Stimulated activated CD4-positive, alpha-beta T cell treated with anti-CD3 and anti-CD28 coated beads, TNF-alpha, amount 100 ng/mL, for 4 hours (primary cell): ENCODE results near the gene OSBPL5.
"Not testable (repeated sequence)": the region's sequence is repeated elsewhere in the genome, so short reads cannot be mapped to it uniquely, and the experiment has no call there.

ENCODE experiments used
- DNase-seq, 3 experiments: peaks; one replicate each; pipeline ENCODE4 v3.0.0-alpha.2; 2020; ENCODE audit warnings: low read depth in 3 of 3

Gene OSBPL5

DNA sequence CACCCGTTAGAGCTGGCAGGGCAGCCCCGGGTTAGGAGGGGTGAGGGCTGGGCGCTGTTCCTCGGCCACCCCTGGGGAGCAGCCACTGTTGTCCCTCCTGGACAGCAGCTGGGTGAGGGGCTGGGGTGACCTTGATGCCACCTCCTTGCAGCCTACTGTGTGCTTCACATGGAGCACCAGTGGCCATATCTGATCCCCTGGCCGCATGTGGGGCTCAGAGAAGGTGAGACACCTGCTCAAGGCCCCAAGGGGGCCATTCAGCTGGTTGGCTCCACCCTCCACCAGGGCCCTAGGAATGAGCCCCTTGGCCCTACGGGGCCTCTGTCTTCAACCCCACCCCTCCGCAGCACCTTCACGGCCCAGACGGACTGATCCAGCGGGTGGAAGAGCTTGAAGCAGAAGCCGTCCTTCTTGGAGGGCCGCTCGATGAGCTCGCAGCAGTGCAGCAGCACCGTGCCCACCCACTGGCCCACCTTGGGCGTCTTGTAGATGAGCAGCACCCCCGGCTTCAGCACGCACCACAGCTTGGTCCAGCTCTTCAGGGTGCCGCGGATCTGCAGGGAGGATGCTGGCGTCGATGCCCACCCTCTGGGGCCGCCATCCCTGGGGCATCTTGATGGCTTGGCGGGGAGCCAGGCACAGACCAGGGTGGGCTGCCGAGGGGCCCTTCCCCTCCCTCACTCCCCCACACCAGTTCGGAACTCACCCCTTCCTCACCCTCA lies 44.9 kb downstream of the OSBPL5 start:
- DNase-seq = no peak

DNA sequence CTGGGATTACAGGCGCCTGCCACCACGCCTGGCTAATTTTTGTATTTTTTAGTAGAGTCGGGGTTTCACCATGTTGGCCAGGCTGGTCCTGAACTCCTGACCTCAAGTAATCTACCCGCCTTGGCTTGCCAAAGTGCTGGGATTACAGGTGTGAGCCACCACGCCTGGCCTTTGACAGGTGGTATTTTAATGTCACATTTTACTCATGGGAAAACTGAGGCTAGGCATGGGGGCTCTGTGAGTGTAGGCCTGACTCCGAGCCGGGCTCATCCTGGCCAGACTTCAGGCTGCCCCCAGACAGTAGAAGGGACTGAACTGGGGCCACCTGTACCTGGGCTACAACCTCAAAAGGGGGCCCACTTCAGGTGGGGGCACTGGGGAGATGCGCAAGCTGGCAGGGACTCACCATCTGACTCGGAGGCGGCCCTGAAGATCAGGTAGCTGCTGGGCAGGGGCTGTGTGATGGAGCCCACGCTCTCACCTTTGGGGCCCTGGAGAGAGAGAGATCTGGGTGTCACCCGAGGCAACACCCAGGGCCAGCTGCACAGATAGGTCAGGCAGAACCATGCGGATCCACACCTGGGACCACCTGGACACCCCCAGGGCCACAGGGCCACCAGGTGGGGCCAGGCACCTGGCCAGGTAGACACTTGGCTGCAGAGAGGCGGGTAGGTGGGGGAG lies 45.8 kb downstream of the OSBPL5 start:
- no peak for DNase-seq

GRCh38 chr11:3115321-3115720 lies 49.8 kb downstream of the OSBPL5 start:
- no peak for DNase-seq

DNA sequence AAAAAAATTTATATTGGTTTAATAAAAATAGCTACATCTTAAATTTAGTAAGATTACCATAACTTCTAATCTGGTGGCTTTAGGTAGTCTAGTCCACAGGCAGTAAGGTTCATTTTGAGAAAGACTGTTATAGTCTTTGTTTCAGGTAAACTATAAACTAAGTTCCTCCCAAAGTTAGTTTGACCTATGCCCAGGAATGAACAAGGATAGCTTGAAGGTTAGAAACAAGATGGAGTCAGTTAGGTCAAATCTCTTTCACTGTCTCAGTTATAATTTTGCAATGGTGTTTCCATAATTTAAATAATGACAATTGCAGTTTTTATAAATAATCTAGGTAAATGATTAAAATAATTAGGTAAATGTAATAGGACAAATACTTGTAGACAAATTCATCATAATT lies 51.4 kb downstream of the OSBPL5 start:
- not testable (repeated sequence) for DNase-seq

GRCh38 chr11:3111919-3112690 lies 53.0 kb downstream of the OSBPL5 start:
- no peak for DNase-seq

DNA sequence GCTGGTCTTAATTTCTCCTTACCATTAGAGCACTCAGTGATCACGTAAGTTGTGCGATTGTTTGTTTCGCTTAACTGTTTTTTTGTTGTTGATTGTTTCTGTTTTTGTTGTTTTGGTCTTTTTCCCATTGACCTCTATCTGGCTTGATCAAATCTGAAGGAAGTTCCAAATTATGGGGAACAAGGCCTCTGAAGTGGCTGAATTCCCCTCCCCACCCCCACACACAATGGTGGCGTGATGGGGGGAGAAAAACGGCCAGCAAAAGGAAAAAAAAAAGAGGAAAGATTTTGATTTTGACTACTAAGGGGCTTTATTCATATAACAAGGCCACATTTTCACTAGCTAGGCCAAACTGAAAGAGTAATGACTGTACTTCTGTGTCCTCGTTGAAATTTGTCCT lies 53.6 kb downstream of the OSBPL5 start:
- no peak for DNase-seq

DNA sequence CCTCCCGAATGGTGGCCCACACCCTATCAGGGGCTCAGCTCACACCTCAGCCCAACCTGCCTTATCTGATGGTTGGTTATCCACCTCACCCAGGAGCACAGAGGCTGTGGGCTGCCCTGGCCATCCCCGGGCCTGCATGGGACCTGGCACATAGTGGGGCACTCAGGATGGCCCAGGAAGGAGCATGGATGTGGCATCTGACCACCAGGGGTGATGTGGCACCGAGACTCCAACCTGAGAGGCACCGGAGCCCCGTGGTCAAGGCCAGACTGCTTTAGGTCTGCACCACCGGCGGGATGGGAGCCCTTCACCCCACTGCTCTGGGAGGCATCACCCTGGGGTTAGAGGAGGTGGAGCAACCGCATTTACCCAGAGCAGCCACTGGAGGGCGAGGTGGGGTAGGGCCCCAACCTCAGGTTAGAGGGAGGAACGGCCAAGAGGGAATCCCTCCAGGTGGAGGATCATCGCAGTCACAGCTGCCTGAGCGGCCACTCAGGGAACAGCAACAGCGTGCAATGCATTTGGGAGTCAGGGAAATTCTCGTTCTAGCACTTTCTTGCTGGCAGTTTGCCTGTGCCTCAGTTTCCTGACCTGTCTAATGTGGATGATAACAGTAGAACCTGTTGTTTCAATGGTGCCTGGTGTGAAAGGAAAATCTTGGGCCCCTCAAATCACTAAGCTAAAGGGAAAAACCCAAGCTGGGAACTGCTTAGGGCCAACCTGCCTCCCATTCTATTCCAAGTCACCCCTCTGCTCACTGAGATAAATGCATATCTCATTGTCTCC lies 55.0 kb downstream of the OSBPL5 start:
- no peak for DNase-seq

- DNase-seq = no peak
These were observed 55.7 kb downstream of the OSBPL5 start for GRCh38 chr11:3109434-3109833.

DNA sequence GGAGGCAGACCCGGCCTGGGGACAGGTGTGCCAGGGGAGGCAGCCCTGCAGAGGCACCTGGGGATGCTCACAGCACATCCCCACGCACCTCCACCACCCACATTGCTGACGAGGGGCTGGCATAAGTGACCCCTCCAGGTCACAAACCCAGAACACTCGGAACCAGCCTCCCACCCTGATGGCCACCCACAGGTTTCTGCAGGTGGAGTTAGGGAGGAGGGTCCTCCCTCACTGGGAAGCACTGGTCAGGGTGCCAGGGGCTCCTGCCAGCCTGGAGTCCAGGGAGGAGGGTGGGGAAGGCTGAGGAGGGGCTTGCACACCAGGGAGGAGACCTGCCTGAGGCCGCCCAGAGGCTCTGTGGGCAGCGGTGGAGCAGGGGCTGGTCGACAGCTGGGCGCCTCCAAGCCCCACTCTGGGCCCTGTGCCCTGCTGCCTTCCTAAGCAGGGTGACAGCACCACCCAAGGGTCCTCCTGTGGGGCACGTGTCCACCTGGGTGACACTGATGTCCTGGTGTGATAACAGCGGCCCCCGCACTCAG lies 56.9 kb downstream of the OSBPL5 start:
- DNase-seq = no peak

DNA sequence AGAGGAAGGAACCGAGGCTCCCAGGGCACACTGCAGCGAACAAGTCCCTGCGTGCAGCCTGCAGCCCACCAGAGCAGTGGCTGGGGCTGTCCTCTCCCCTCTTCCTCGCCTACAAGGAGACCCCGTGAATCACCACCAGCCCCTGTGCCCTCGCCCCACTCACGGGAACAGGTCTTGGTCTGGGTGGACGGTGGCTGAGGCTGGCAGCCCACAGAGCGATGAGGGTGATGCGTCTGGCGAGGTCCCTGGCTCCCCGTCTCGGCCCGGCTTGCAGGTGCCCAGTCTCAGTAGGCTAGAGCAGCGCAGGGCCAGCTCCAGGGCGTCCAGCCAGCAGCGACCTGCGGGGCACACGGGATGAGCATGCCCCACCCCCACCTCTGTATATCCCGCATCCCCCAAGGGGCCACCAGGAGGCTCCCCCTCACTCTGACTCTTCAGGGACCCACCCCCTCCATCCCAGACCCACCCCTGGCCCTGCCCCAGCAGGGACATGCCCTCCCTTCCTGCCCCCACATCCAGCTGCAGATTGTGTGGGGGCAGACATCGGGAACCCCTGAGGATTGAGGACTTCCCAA lies 57.4 kb downstream of the OSBPL5 start:
- DNase-seq = no peak

DNA sequence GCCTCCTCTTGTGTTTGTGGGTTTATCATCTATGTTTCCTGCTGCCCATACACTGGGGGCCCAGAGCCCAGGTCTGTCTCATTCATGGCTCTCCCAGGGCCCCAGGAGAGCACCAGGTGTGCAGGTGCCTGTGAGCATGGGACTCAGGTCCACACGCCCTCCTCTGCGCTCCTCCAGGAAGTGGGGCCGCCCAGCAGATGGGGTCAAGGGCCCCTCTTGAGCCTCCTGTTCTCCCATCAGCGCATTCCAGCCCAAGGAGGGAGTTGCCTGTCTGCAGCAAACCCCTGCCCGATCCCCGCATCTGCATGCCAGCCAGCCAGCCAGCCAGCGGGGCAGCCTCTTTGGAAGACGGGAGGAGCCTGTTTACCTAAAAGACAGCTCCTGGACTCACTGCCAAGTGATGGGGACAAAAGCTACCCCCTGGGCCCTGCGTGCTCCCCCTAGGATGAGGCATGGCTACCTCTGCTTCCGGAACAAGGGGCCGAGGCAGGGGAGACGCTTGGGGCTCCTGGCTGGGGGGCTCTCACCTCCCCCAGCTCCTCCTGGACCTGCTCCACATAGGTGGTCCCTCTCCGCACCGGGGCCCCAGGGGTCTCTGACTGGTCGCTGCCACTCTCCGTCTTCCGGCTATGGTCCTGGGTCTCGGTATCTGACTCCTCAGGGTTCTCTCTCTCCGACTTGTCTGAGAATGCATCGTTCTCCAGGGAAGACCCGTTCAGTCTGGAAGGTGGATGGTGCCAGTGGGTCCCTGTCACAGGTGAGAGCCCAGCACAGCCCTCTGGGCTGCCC lies 58.2 kb downstream of the OSBPL5 start:
- DNase-seq = no peak

DNA sequence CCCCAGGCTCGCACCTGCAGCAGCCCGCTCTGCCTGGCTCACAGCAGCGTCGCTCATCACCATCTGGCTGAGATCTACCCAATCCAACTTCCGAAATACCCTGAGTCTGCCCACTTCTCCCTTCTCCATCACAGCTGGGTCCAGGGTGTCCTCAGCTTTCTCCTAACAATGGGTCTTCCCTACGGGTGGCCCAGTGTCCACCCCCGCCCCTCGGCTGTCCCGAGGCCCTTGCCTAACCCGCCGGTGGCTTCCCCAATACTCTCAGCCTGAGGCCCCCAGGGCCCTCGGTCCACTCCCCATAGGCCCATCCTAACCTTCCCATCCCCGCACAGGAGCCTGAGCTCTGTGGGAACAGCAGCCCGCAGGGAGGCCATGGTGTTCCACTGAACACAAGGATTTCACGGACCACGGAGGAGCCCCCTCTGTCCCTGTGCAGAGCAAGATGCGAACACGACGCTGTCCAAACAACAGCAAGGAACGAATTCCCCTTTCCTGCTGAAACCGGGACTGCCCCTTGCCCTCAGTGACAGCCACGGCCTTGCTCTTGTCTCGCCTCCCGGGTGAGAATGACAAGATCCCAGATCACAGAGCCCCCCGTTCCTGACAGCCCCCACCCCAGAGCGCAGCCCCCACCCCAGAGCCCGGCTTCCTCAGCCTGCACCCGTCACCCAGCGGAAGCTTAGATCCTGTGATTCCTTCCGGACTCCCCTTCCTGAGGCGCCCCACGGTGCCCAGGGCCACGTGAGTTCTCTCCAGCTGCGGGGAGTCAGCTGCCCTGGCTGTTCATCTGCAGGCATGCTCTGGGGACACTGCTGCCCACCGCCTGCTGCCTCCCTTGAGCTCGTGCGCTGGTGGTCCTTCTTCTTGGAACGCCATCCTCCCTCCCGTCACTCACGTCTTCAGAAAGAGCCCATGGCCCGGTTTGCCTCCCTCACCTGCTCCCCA lies 59.0 kb downstream of the OSBPL5 start:
- DNase-seq = no peak

GRCh38 chr11:3104961-3105790 lies 59.9 kb downstream of the OSBPL5 start:
- no peak for DNase-seq

DNA sequence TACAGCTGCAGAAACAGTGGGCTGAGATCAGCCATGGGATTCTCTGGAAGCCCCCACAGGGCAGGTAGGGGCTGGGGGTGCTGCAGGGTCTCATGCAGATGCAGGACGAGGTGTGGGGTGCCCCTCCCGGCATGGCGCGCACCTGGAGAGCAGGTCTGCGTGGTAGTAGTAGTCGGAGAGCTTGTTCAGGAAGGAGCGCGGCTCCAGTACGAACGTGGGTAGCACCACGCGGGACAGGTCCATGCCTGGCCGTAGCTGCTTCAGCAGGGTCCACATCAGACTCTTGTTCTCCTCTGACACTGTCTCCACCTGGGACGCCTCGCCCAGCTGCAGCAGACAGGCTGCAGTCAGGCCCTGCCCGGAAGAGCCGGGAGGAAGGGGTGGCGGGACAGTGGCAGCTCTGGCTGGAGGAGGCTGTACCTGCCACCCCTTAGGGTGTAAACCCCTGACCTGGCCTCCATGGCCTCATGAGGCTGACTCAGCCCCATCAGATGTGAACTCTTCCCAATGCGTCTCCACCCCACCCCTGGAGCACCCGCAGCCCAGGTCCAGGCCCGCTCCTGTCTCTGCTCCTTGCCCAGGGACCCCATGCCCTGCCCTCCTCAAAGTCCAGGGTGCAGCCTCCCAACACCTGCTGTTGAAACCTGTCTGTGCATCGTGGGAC lies 60.9 kb downstream of the OSBPL5 start:
- no peak for DNase-seq

DNA sequence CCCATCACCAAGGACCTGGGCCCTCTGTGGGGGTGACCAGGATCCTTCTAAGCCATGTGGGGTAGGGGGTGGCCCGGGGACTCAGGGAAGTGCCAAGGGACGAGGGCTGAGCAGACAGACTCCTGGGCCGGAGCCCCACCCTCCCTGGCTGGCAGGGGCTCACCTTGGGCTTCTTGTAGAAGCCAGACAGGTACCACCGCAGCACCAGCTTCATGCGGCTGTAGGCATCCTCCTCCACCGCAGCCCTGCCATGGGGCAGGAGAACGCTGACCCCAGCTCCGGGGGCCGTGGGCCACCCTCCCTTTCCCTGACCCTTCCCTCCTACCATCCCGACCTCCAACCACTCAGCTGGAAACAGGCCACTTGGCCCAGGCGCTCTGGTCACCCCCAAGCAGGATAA lies 62.0 kb downstream of the OSBPL5 start:
- no peak for DNase-seq

DNA sequence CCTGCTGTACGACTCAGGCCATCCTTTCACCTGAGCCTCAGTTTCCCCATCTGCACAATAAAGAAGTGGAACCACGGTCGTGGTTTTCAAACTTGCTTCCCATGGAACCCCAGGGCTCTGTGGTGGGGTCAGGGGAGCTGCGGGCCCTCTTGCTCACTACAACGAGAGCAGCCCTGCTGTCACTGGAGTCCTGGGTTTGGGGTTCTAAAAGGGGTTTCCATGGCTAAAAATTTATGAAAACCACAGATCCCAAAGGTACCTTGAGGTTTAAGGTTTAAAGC lies 62.5 kb downstream of the OSBPL5 start:
- no peak for DNase-seq

GRCh38 chr11:3101921-3102640 lies 63.0 kb downstream of the OSBPL5 start:
- no peak for DNase-seq

- DNase-seq = no peak
These were observed 65.9 kb downstream of the OSBPL5 start for GRCh38 chr11:3099178-3099577.
